Fibroblast of lung (primary cell): ENCODE measurements around the gene C11orf58.

Experiments
- CTCF ChIP-seq, 2 donors: IDR thresholded peaks in 1 of 2; conservative IDR thresholded peaks in 1 of 2; 1 replicate in 1 of 2; 2 replicates in 1 of 2; pipeline ENCODE4 v1.5.1; 2011 to 2012; ENCODE audit warnings: low read length in 2 of 2, control low read depth in 1 of 2, inconsistent platforms in 1 of 2, low read depth in 1 of 2, mild to moderate bottlenecking in 1 of 2
- EZH2 ChIP-seq: IDR thresholded peaks from 2 replicates; pipeline ENCODE4 v1.5.1; 2012; ENCODE audit warnings: low read length, control low read depth, mild to moderate bottlenecking; ENCODE audit errors: missing control alignments

- TF ChIP-seq CTCF (conservative IDR thresholded peaks at IDR 0.05 in 1 of 2, IDR thresholded peaks at IDR 0.05 in 1 of 2; ENCODE audit: low read depth in 1 of 2, low read length in 2 of 2): no peak
- TF ChIP-seq EZH2: no peak
These were observed 3.0 kb downstream of the C11orf58 start for GRCh38 chr11:16741473-16741872.
